WTC11 (cell line): ENCODE data around the gene CES3. TPM values are rescaled to one million over a fixed set of nuclear protein-coding genes. Genes with fewer than 3 reads are reported as not detected.

Experiments used
- ATAC-seq: fragments of 200-7000 bp; cut with Tn5 transposase; 2 replicates; pipeline ENCODE4 v1.10.0; 2021; ENCODE audit warnings: mild to moderate bottlenecking, moderate library complexity
- CTCF ChIA-PET: fragments of 300-600 bp; sonication (Branson Sonifier 250); formaldehyde crosslinking; loops from one replicate; lab custom pipeline; 2021; ENCODE audit warnings: antibody characterized with exemption; lab: Charles Lee
- POLR2A ChIA-PET: fragments of 350-600 bp; sonication (Branson Sonifier 250); formaldehyde crosslinking; loops from one replicate; lab custom pipeline; 2021; ENCODE audit warnings: antibody characterized with exemption; lab: Charles Lee
- DNase-seq: peaks from one replicate; pipeline ENCODE4 v3.0.0; 2021; ENCODE audit warnings: low spot score
- H3K27ac Mint-ChIP-seq: 2 replicates; pipeline ENCODE4 v1.8.0; 2021; ENCODE audit warnings: mixed read lengths
- H3K27me3 Mint-ChIP-seq: 2 replicates; pipeline ENCODE4 v1.8.0; 2021; ENCODE audit warnings: low read depth, mild to moderate bottlenecking, moderate library complexity, mixed read lengths
- H3K36me3 Mint-ChIP-seq: 2 replicates; pipeline ENCODE4 v1.8.0; 2021; ENCODE audit warnings: mixed read lengths
- H3K4me1 Mint-ChIP-seq: 2 replicates; pipeline ENCODE4 v1.8.0; 2022; ENCODE audit warnings: mixed read lengths
- H3K4me3 Mint-ChIP-seq: 2 replicates; pipeline ENCODE4 v1.8.0; 2021; ENCODE audit warnings: mild to moderate bottlenecking, moderate library complexity, mixed read lengths
- H3K9me3 Mint-ChIP-seq: 2 replicates; pipeline ENCODE4 v1.8.0; 2021; ENCODE audit warnings: mixed read lengths
- AFF4 ChIP-seq: sonication (generic); formaldehyde crosslinking; IDR thresholded peaks from 2 replicates; pipeline ENCODE4 v1.8.1; 2023; ENCODE audit warnings: mild to moderate bottlenecking, missing genetic modification reagents, borderline replicate concordance
- ARID4B ChIP-seq: sonication (generic); formaldehyde crosslinking; IDR thresholded peaks from 2 replicates; pipeline ENCODE4 v1.8.0; 2023; ENCODE audit warnings: missing genetic modification reagents, mild to moderate bottlenecking, borderline replicate concordance
- CDX4 ChIP-seq: fragments of 250-450 bp; sonication (Bioruptor Pico); IDR thresholded peaks from 2 replicates; pipeline ENCODE4 v1.9.0; 2021; ENCODE audit warnings: moderate library complexity, mild to moderate bottlenecking, inconsistent platforms, borderline replicate concordance
- FOXK1 ChIP-seq: sonication (generic); formaldehyde crosslinking; IDR thresholded peaks from 2 replicates; pipeline ENCODE4 v1.8.0; 2022; ENCODE audit warnings: mild to moderate bottlenecking, moderate library complexity, missing genetic modification reagents
- JUN ChIP-seq: sonication (generic); formaldehyde crosslinking; IDR thresholded peaks from 2 replicates; pipeline ENCODE4 v1.8.0; 2023; ENCODE audit warnings: mild to moderate bottlenecking, missing genetic modification reagents
- KAT7 ChIP-seq: sonication (generic); formaldehyde crosslinking; IDR thresholded peaks from 2 replicates; pipeline ENCODE4 v1.8.1; 2023; ENCODE audit warnings: missing genetic modification reagents, mild to moderate bottlenecking, borderline replicate concordance
- MYBL2 ChIP-seq: sonication (generic); formaldehyde crosslinking; IDR thresholded peaks from 2 replicates; pipeline ENCODE4 v1.8.1; 2023; ENCODE audit warnings: mild to moderate bottlenecking, moderate library complexity, missing genetic modification reagents
- NFATC4 ChIP-seq: fragments of 250-450 bp; sonication (Bioruptor Pico); IDR thresholded peaks from 2 replicates; pipeline ENCODE4 v1.9.0; 2021; ENCODE audit warnings: mild to moderate bottlenecking
- NR2C2 ChIP-seq: sonication (generic); formaldehyde crosslinking; IDR thresholded peaks from 2 replicates; pipeline ENCODE4 v1.8.0; 2022; ENCODE audit warnings: mild to moderate bottlenecking, missing genetic modification reagents
- RELA ChIP-seq: sonication (generic); formaldehyde crosslinking; IDR thresholded peaks from 2 replicates; pipeline ENCODE4 v1.8.1; 2022; ENCODE audit warnings: missing genetic modification reagents, mild to moderate bottlenecking, borderline replicate concordance
- SMAD3 ChIP-seq: sonication (generic); formaldehyde crosslinking; IDR thresholded peaks from 2 replicates; pipeline ENCODE4 v1.8.0; 2022; ENCODE audit warnings: missing genetic modification reagents, mild to moderate bottlenecking, borderline replicate concordance
- SOX15 ChIP-seq: fragments of 250-450 bp; sonication (Bioruptor Pico); IDR thresholded peaks from 2 replicates; pipeline ENCODE4 v1.9.0; 2021; ENCODE audit warnings: mild to moderate bottlenecking
- SP1 ChIP-seq: sonication (generic); formaldehyde crosslinking; conservative IDR thresholded peaks from 2 replicates; pipeline ENCODE4 v1.8.1; 2022; ENCODE audit warnings: missing genetic modification reagents
- ZMAT4 ChIP-seq: fragments of 250-450 bp; sonication (Bioruptor Pico); IDR thresholded peaks from 2 replicates; pipeline ENCODE4 v1.9.0; 2021; ENCODE audit warnings: mild to moderate bottlenecking
- ZNF416 ChIP-seq: fragments of 250-450 bp; sonication (Bioruptor Pico); IDR thresholded peaks from 2 replicates; pipeline ENCODE4 v1.9.0; 2021; ENCODE audit warnings: mild to moderate bottlenecking, inconsistent platforms
- ZNF423 ChIP-seq: fragments of 250-450 bp; sonication (Bioruptor Pico); IDR thresholded peaks from 2 replicates; pipeline ENCODE4 v2.1.2; 2022; ENCODE audit warnings: mild to moderate bottlenecking, moderate library complexity
- ZNF671 ChIP-seq: fragments of 250-450 bp; sonication (Bioruptor Pico); IDR thresholded peaks from 2 replicates; pipeline ENCODE4 v1.8.0; 2021; ENCODE audit warnings: mild to moderate bottlenecking
- total RNA-seq: library from RNA; stranded (reverse); gene quantifications from 3 replicates; pipeline ENCODE4 v1.2.3, GENCODE V29; 2021
- TF ChIP-seq, protein P1 (sequence below): sonication (generic); formaldehyde crosslinking; IDR thresholded peaks from 2 replicates; pipeline ENCODE4 v1.8.0; 2022; ENCODE audit warnings: mild to moderate bottlenecking, missing genetic modification reagents
- TF ChIP-seq, protein P2 (sequence below): sonication (generic); formaldehyde crosslinking; IDR thresholded peaks from 2 replicates; pipeline ENCODE4 v1.8.1; 2023; ENCODE audit warnings: mild to moderate bottlenecking, missing genetic modification reagents, moderate library complexity
- TF ChIP-seq, protein P3 (sequence below): sonication (generic); formaldehyde crosslinking; IDR thresholded peaks from 2 replicates; pipeline ENCODE4 v1.8.1; 2022; ENCODE audit warnings: mild to moderate bottlenecking, moderate library complexity, missing genetic modification reagents

CES3 gene
- total RNA-seq, 1 experiment from 2014 or later, result 3.3 TPM

DNA sequence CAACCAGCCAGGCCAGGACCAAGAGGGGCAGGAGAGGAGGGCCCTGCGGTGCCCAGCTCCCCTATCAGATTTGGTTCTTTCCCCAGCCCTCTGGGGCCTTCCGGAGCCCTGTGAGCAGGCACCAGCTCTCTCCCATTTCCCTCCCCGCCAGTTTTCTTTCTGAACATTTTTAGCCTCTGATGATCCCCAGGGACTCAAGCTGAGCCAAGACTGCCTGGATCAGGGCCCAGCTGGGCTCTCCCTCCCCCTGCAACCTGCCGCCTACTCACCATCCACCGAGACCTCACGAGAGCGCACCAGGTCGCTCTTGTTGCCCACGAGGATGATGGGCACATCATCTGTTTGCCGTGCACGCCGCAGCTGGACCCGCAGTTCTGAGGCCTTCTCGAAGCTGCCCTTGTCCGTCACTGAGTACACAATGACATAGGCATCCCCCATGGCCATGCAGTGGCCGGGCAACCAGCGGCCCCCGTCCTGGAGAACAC is 37.8 kb upstream of the CES3 start:
- ATAC-seq, result no peak
- ChIA-PET POLR2A (no interaction called here), CTCF (interaction anchor here (3.2 to 7.0 kb wide), 2 partner anchors 12 to 30 kb away, joined by 53 to 175 read pairs; no protein-coding TSS in a partner anchor)
- Mint-ChIP-seq H3K36me3 (no peaks in the 10 kb centered on the region), H3K27me3 (peaks cover 59% of the 10 kb centered on the region), H3K27ac (no peak overlapping the region), H3K9me3 (no peaks in the 10 kb centered on the region), H3K4me1 (peaks cover 7% of the 10 kb centered on the region; the same call in 1 of the 2 replicates), H3K4me3 (no peak overlapping the region)
- DNase-seq, result no peak
- TF ChIP-seq RELA (CRISPR knock-in tag) (no peak), SOX15 (CRISPR knock-in tag) (no peak), NR2C2 (CRISPR knock-in tag) (no peak), ZMAT4 (CRISPR knock-in tag) (no peak), ZNF423 (no peak), ARID4B (CRISPR knock-in tag) (no peak), FOXK1 (CRISPR knock-in tag) (no peak), CDX4 (CRISPR knock-in tag) (no peak), NFATC4 (CRISPR knock-in tag) (no peak), SP1 (CRISPR knock-in tag) (no peak), KAT7 (no peak), AFF4 (CRISPR knock-in tag) (no peak), ZNF416 (CRISPR knock-in tag) (no peak), JUN (CRISPR knock-in tag) (no peak), MYBL2 (CRISPR knock-in tag) (no peak), SMAD3 (CRISPR knock-in tag) (no peak), ZNF671 (CRISPR knock-in tag) (no peak)
- TF ChIP-seq, protein P1, sequence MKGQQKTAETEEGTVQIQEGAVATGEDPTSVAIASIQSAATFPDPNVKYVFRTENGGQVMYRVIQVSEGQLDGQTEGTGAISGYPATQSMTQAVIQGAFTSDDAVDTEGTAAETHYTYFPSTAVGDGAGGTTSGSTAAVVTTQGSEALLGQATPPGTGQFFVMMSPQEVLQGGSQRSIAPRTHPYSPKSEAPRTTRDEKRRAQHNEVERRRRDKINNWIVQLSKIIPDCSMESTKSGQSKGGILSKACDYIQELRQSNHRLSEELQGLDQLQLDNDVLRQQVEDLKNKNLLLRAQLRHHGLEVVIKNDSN (CRISPR knock-in tag), result no peak
- TF ChIP-seq, protein P2, sequence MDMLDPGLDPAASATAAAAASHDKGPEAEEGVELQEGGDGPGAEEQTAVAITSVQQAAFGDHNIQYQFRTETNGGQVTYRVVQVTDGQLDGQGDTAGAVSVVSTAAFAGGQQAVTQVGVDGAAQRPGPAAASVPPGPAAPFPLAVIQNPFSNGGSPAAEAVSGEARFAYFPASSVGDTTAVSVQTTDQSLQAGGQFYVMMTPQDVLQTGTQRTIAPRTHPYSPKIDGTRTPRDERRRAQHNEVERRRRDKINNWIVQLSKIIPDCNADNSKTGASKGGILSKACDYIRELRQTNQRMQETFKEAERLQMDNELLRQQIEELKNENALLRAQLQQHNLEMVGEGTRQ, result no peak
- TF ChIP-seq, protein P3, sequence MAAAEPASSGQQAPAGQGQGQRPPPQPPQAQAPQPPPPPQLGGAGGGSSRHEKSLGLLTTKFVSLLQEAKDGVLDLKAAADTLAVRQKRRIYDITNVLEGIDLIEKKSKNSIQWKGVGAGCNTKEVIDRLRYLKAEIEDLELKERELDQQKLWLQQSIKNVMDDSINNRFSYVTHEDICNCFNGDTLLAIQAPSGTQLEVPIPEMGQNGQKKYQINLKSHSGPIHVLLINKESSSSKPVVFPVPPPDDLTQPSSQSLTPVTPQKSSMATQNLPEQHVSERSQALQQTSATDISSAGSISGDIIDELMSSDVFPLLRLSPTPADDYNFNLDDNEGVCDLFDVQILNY (CRISPR knock-in tag), result no peak
